DOHH2 (cell line): ENCODE data around the gene LGALS7.

Experiments
- CTCF ChIP-seq: fragments of 200-600 bp; sonication (generic); IDR thresholded peaks from one replicate; pipeline ENCODE4 v1.5.1; 2014; ENCODE audit warnings: antibody characterized with exemption, mild to moderate bottlenecking, low read depth, low read length; ENCODE audit not compliant: poor library complexity, severe bottlenecking
- EZH2phosphoT487 ChIP-seq: fragments of 200-600 bp; sonication (generic); IDR thresholded peaks from 2 replicates; pipeline ENCODE4 v1.6.1; 2017; ENCODE audit warnings: borderline replicate concordance, mild to moderate bottlenecking, antibody characterized with exemption, low read length, moderate library complexity, mixed read lengths

DNA sequence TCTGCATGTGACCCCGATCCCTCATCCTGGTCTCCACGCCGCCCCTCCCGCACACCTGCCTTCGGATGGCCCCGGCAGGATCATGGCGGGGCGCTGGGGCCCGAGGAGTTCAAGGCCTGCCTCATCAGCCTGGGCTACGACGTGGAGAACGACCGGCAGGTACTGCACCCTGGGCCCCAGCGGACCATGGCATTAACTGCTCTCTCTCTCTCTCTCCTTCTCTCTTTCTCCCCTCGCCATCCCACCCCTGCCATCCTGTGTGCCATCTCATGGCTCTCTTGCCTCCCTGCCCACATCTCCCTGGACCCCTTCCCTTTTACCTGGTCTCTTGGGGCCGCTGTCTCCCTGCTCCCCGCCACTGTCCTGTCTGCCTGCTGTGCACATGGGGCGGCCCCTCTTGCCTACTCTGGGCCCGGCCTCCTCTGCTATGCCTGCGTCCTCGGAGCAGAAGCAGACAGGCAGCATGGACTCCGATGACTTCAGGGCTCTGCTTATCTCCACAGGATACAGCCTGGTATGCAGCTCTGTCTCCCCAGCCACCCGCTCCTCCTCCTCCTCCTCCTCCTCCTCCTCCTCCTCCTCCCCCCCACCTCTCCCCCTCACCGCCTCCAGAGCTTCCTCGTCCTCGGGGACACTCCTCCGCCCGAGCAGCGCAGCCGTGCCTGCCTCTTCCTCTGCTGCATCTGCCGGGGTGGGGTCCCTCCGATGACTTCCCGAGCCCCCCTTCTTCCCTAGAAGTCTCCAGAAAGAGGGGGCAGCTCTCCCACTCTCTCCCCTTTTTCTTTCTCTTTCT lies 45.3 kb downstream of the LGALS7 start:
- TF ChIP-seq CTCF (no peak), EZH2phosphoT487 (no peak)
